A673 (cell line): ENCODE results near the gene FREY1. TPM values are rescaled to one million over a fixed set of nuclear protein-coding genes. Genes with fewer than 3 reads are reported as not detected.

Experiments used
- BruUV-seq: library from RNA; stranded (reverse); fragments of 400-500 nt; replicated peaks from 2 replicates; lab custom pipeline; 2021; lab: Mats Ljungman, UMichigan
- CTCF ChIA-PET: fragments of 300-600 bp; sonication (Branson Sonifier 250); formaldehyde crosslinking; loops from one replicate; lab custom pipeline; 2022; ENCODE audit warnings: antibody characterized with exemption; lab: Charles Lee
- POLR2A ChIA-PET: fragments of 300-600 bp; sonication (Branson Sonifier 250); formaldehyde crosslinking; loops from one replicate; lab custom pipeline; 2022; ENCODE audit warnings: antibody characterized with exemption; ENCODE audit not compliant: low non-redundant PET; lab: Charles Lee
- DNase-seq: peaks from one replicate; pipeline ENCODE4 v3.0.0-alpha.2; 2015; ENCODE audit warnings: low spot score
- H3K27ac ChIP-seq: fragments of 200-600 bp; sonication (generic); 2 replicates; pipeline ENCODE4 v1.5.1; 2016; ENCODE audit warnings: mixed run types, low read depth, mild to moderate bottlenecking, mixed read lengths, antibody characterized with exemption, low read length; ENCODE audit not compliant: poor library complexity, severe bottlenecking
- H3K27me3 ChIP-seq: fragments of 200-600 bp; sonication (generic); replicated peaks from 2 replicates; pipeline ENCODE4 v1.6.1; 2017; ENCODE audit warnings: mixed run types, low read depth, mild to moderate bottlenecking, mixed read lengths, antibody characterized with exemption, low read length; ENCODE audit not compliant: insufficient read depth, poor library complexity
- H3K36me3 ChIP-seq: fragments of 200-600 bp; sonication (generic); 2 replicates; pipeline ENCODE4 v1.6.1; 2016; ENCODE audit warnings: mixed run types, mild to moderate bottlenecking, mixed read lengths, antibody characterized with exemption, low read length; ENCODE audit not compliant: insufficient read depth, poor library complexity, severe bottlenecking
- H3K4me1 ChIP-seq: fragments of 200-600 bp; sonication (generic); 2 replicates; pipeline ENCODE4 v1.6.1; 2017; ENCODE audit warnings: mixed run types, mild to moderate bottlenecking, mixed read lengths, antibody characterized with exemption, low read length; ENCODE audit not compliant: insufficient read depth, poor library complexity, severe bottlenecking
- H3K4me3 ChIP-seq: fragments of 200-600 bp; sonication (generic); 2 replicates; pipeline ENCODE4 v1.5.1; 2016; ENCODE audit warnings: low read depth, mixed run types, mild to moderate bottlenecking, mixed read lengths, low read length; ENCODE audit not compliant: poor library complexity, severe bottlenecking
- H3K9me3 ChIP-seq: fragments of 200-600 bp; sonication (generic); 2 replicates; pipeline ENCODE4 v1.6.1; 2016; ENCODE audit warnings: mixed run types, low read depth, mild to moderate bottlenecking, mixed read lengths, antibody characterized with exemption, low read length; ENCODE audit not compliant: poor library complexity, severe bottlenecking
- CTCF ChIP-seq: fragments of 300-800, 200-600 bp; sonication (generic); conservative IDR thresholded peaks from 2 replicates; pipeline ENCODE4 v1.5.1; 2017; ENCODE audit warnings: low read depth, mild to moderate bottlenecking, antibody characterized with exemption, low read length, moderate library complexity, mixed read lengths
- EZH2 ChIP-seq: fragments of 200-600 bp; sonication (generic); IDR thresholded peaks from 2 replicates; pipeline ENCODE4 v1.6.1; 2017; ENCODE audit warnings: borderline replicate concordance, low read depth, mild to moderate bottlenecking, mixed read lengths, antibody characterized with exemption, low read length; ENCODE audit not compliant: poor library complexity, severe bottlenecking
- intact Hi-C: fragments of 100-400 bp; cut with micrococcal nuclease; formaldehyde crosslinking; loops from one replicate; pipeline ENCODE4 v1.10.0; 2022; ENCODE audit not compliant: unreplicated experiment
- total RNA-seq: library from RNA; stranded (reverse); gene quantifications from 2 replicates; pipeline ENCODE4 v1.2.3, GENCODE V29; 2021

The FREY1 gene
- total RNA-seq, 1 experiment from 2014 or later, result 3.8 TPM

DNA sequence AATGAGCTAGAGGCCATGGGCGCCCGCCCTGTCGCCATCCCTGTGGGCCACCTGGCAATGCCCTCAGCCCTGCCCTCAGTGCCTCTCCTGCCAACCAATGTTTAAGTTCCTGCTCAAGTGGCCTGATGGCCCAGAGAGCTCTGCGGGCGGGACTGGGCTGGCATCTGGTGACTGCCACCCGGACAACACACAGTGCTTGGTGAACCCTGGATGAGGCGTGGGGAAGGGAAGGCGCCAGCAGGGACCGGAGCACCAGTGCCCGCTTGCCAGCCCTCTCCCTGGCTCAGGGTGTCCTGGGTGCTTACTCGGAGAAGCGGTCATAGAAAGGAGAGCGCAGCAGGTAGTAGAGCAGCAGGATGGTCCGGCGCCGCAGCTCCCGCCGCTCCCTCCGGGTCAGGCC is 6.4 kb upstream of the FREY1 start:
- no peak for DNase-seq
- H3K9me3 ChIP-seq, result no peaks in the 10 kb centered on the region
- intact Hi-C loops, result no loop called here

DNA sequence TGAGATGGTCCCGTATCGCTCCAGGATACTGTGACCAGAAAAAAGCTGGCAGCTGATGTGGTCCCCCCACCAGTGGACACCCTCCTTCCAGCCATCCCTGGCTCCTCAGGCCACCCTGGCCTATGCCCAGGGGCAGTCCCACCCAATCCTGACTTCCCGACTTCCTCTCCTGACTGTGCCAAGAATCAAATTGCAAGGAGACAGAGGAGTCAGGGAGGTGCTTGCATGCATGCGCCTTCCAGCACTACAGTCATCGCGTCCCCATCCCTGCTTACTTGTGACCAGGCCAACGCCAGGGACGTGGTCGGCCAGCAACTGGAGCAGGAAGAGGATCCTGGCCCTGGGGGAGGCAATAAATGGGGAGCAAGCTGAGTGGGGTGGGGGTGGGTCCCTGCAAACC is 3.6 kb upstream of the FREY1 start:
- H3K4me3 ChIP-seq, result no peak overlapping the region
- no peaks in the 10 kb centered on the region for H3K4me1 ChIP-seq
- no peaks in the 10 kb centered on the region for H3K9me3 ChIP-seq
- POLR2A ChIA-PET, result no interaction called here
- intact Hi-C loops, result no loop called here
- H3K36me3 ChIP-seq, result peaks cover 20% of the 10 kb centered on the region
- CTCF ChIA-PET, result no interaction called here
- H3K27me3 ChIP-seq, result no peaks in the 10 kb centered on the region
- H3K27ac ChIP-seq, result no peak overlapping the region
- DNase-seq, result no peak
- BruUV-seq, result no TSS peak
- no peak for TF ChIP-seq CTCF
- TF ChIP-seq EZH2, result no peak

More for the DNA sequence above, 6.4 kb upstream of the FREY1 start:
- POLR2A ChIA-PET, result no interaction called here
- Histone ChIP-seq H3K27me3 (no peaks in the 10 kb centered on the region), H3K27ac (no peak overlapping the region), H3K4me1 (peaks cover 8% of the 10 kb centered on the region), H3K36me3 (peaks cover 20% of the 10 kb centered on the region), H3K4me3 (no peak overlapping the region)
- CTCF ChIA-PET, result no interaction called here
- no TSS peak for BruUV-seq
- TF ChIP-seq EZH2, result no peak
- TF ChIP-seq CTCF, result no peak

- no peak for DNase-seq
- CTCF ChIA-PET, result no interaction called here
- no peaks in the 10 kb centered on the region for H3K27me3 ChIP-seq
- POLR2A ChIA-PET, result no interaction called here
- intact Hi-C loops, result no loop called here
- no peak for TF ChIP-seq EZH2
- no peak for TF ChIP-seq CTCF
- no peak overlapping the region for H3K4me3 ChIP-seq
- peaks cover 16% of the 10 kb centered on the region for H3K36me3 ChIP-seq
- no peak overlapping the region for H3K27ac ChIP-seq
- no peaks in the 10 kb centered on the region for H3K9me3 ChIP-seq
- H3K4me1 ChIP-seq, result no peaks in the 10 kb centered on the region
- no TSS peak for BruUV-seq
Observed at GRCh38 chr11:45909594-45910475, 2.8 kb upstream of the FREY1 start.
